GM23248 (cell line): ENCODE measurements around the gene SDF2L1. TPM values are rescaled to one million over a fixed set of nuclear protein-coding genes. Genes with fewer than 3 reads are reported as not detected.
A peak's percentile ranks its signal among the peaks of the same experiment; 100 is the strongest.

Experiments
- DNase-seq: peaks from one replicate; pipeline ENCODE4 v3.0.0-alpha.2; 2015
- H2AFZ ChIP-seq: fragments of 200-600 bp; sonication (generic); 2 replicates; pipeline ENCODE4 v1.6.1; 2016; ENCODE audit warnings: antibody characterized with exemption
- H3F3A ChIP-seq: fragments of 200-600 bp; sonication (generic); 2 replicates; pipeline ENCODE4 v1.6.1; 2016; ENCODE audit warnings: mild to moderate bottlenecking, antibody characterized with exemption, mixed run types; ENCODE audit not compliant: insufficient read depth
- H3K27ac ChIP-seq: fragments of 200-600 bp; sonication (generic); 2 replicates; pipeline ENCODE4 v1.5.1; 2016; ENCODE audit warnings: mild to moderate bottlenecking
- H3K27me3 ChIP-seq: fragments of 200-600 bp; sonication (generic); replicated peaks from 2 replicates; pipeline ENCODE4 v1.6.1; 2016; ENCODE audit warnings: mild to moderate bottlenecking; ENCODE audit not compliant: insufficient read depth
- H3K36me3 ChIP-seq: fragments of 200-600 bp; sonication (generic); 2 replicates; pipeline ENCODE4 v1.6.1; 2016; ENCODE audit warnings: low read depth, mild to moderate bottlenecking
- H3K4me1 ChIP-seq: fragments of 200-600 bp; sonication (generic); 2 replicates; pipeline ENCODE4 v1.6.1; 2016; ENCODE audit warnings: mild to moderate bottlenecking; ENCODE audit not compliant: insufficient read depth
- H3K4me2 ChIP-seq: fragments of 200-600 bp; sonication (generic); one replicate; pipeline ENCODE4 v1.6.1; 2016; ENCODE audit warnings: mild to moderate bottlenecking; ENCODE audit not compliant: unreplicated experiment
- H3K4me3 ChIP-seq: fragments of 200-600 bp; sonication (generic); 2 replicates; pipeline ENCODE4 v1.5.1; 2016; ENCODE audit warnings: mild to moderate bottlenecking
- H3K79me2 ChIP-seq: fragments of 200-600 bp; sonication (generic); 2 replicates; pipeline ENCODE4 v1.6.1; 2016; ENCODE audit warnings: mild to moderate bottlenecking; ENCODE audit not compliant: insufficient read depth
- H3K9ac ChIP-seq: fragments of 200-600 bp; sonication (generic); 2 replicates; pipeline ENCODE4 v1.6.1; 2016; ENCODE audit warnings: mild to moderate bottlenecking
- H3K9me2 ChIP-seq: fragments of 200-600 bp; sonication (generic); 2 replicates; pipeline ENCODE4 v1.6.1; 2016; ENCODE audit warnings: mixed run types, mild to moderate bottlenecking, moderate library complexity; ENCODE audit not compliant: insufficient read depth
- H3K9me3 ChIP-seq: fragments of 200-600 bp; sonication (generic); one replicate; pipeline ENCODE4 v1.6.1; 2017; ENCODE audit warnings: low read depth
- H4K20me1 ChIP-seq: fragments of 200-600 bp; sonication (generic); 2 replicates; pipeline ENCODE4 v1.6.0; 2016; ENCODE audit not compliant: insufficient read depth
- EZH2 ChIP-seq: fragments of 200-600 bp; sonication (generic); IDR thresholded peaks from 2 replicates; pipeline ENCODE4 v1.6.1; 2018; ENCODE audit warnings: antibody characterized with exemption, mild to moderate bottlenecking; ENCODE audit not compliant: insufficient read depth, poor library complexity, severe bottlenecking
- EZH2phosphoT487 ChIP-seq: fragments of 200-600 bp; sonication (generic); IDR thresholded peaks from 2 replicates; pipeline ENCODE4 v1.6.1; 2018; ENCODE audit warnings: antibody characterized with exemption, moderate library complexity, mild to moderate bottlenecking, low read depth; ENCODE audit not compliant: insufficient read depth
- WGBS, 2 experiments: methylation state at CpG; one replicate each; pipeline ENCODE4 v1.1.6; 2015 to 2017; ENCODE audit warnings: low lambda C conversion rate in 2 of 2, low coverage in 1 of 2; ENCODE audit errors: missing lambda C conversion rate in 2 of 2; 5-methylcytosine and 5-hydroxymethylcytosine counted together
- in situ Hi-C: fragments of 300-500 bp; cut with MboI; formaldehyde crosslinking; loops from 2 replicates; pipeline ENCODE4 v1.15.0; 2020
- polyA plus RNA-seq: library from polyadenylated mRNA; unstranded; fragments of >200 nt; fragmentation: Nextera tagmentation; extraction: Ambion mirVana; gene quantifications from 2 replicates; pipeline ENCODE4 v1.2.1, GENCODE V29; 2016
- total RNA-seq: library from RNA; depleted of rRNA; stranded (reverse); fragments of >200 nt; shearing (Covaris generic); gene quantifications from 2 replicates; pipeline ENCODE4 v1.2.3, GENCODE V29; 2014

SDF2L1 gene
- total and polyA plus RNA-seq, 2 experiments from 2014 or later: 33.9 to 37.2 TPM

GRCh38 chr22:21632237-21632895, 9.7 kb upstream of the SDF2L1 start, which contains the start of gene CCDC116:
Gene CCDC116, plus strand, starts transcription at chr22:21632760. Its CDS starts 422 bp downstream, at chr22:21633182.
- TF ChIP-seq EZH2: no peak
- no peak within 1 kb of the TSS for H2AFZ ChIP-seq
- DNase-seq: no peak
- no peak within 1 kb of the TSS for H3K9ac ChIP-seq
- no peaks in the 10 kb centered on the region for H3K27me3 ChIP-seq
- peaks cover 11% of the 10 kb centered on the region for H3K79me2 ChIP-seq
- H3F3A ChIP-seq: peaks cover 3% of the 10 kb centered on the region; the same call in 1 of the 2 replicates
- H3K9me2 ChIP-seq: no peaks in the 10 kb centered on the region
- in situ Hi-C loops: loop anchor here (25.0 kb wide), 1 partner anchor 170 kb away; the partner anchor contains the start of gene TMEM191C
- H3K4me2 ChIP-seq: no peak within 1 kb of the TSS
- H3K4me3 ChIP-seq: no peak within 1 kb of the TSS
- no peaks in the 10 kb centered on the region for H4K20me1 ChIP-seq
- H3K4me1 ChIP-seq: no peaks in the 10 kb centered on the region
- H3K9me3 ChIP-seq: no peaks in the 10 kb centered on the region
- H3K27ac ChIP-seq: no peak within 1 kb of the TSS
- 83 to 87% methylated on average over 27 of the region's 27 CpGs for WGBS, 2 experiments
- H3K36me3 ChIP-seq: no peaks in the 10 kb centered on the region

GRCh38 chr22:21632931-21633330, 9.2 kb upstream of the SDF2L1 start:
- Histone ChIP-seq H3K79me2 (peaks cover 5% of the 10 kb centered on the region), H3K27me3 (no peaks in the 10 kb centered on the region), H3K9me3 (no peaks in the 10 kb centered on the region), H3K4me1 (no peaks in the 10 kb centered on the region), H3K9me2 (no peaks in the 10 kb centered on the region), H3K27ac (no peak overlapping the region), H2AFZ (no peak overlapping the region), H3K4me2 (no peak overlapping the region), H3K36me3 (no peaks in the 10 kb centered on the region), H3K4me3 (no peak overlapping the region), H3F3A (peaks cover under 1% of the 10 kb centered on the region; the same call in 1 of the 2 replicates), H4K20me1 (no peaks in the 10 kb centered on the region), H3K9ac (no peak overlapping the region)
- WGBS, 2 experiments: 84 to 87% methylated on average over 16 to 18 of the region's 18 CpGs
- in situ Hi-C loops: loop anchor here (25.0 kb wide), 1 partner anchor 171 kb away; the partner anchor contains the start of gene TMEM191C
- TF ChIP-seq EZH2phosphoT487: no peak
- TF ChIP-seq EZH2: no peak
- no peak for DNase-seq

- TF ChIP-seq EZH2 (no peak), EZH2phosphoT487 (no peak)
- in situ Hi-C loops: loop anchor here (25.0 kb wide), 1 partner anchor 171 kb away; the partner anchor contains the start of gene TMEM191C
- WGBS, 2 experiments: 67 to 73% methylated on average over 4 of the region's 4 CpGs
- Histone ChIP-seq H3K9ac (no peak overlapping the region), H3K27me3 (no peaks in the 10 kb centered on the region), H2AFZ (no peak overlapping the region), H3K9me3 (no peaks in the 10 kb centered on the region), H3K79me2 (no peaks in the 10 kb centered on the region), H3K4me1 (no peaks in the 10 kb centered on the region), H3K4me2 (no peak overlapping the region), H3F3A (no peaks in the 10 kb centered on the region), H3K27ac (no peak overlapping the region), H3K36me3 (no peaks in the 10 kb centered on the region), H4K20me1 (no peaks in the 10 kb centered on the region), H3K4me3 (no peak overlapping the region), H3K9me2 (no peaks in the 10 kb centered on the region)
- DNase-seq: peak; percentile 22
These were observed 8.6 kb upstream of the SDF2L1 start for GRCh38 chr22:21633481-21633880.

- H3K79me2 ChIP-seq: no peaks in the 10 kb centered on the region
- WGBS, 2 experiments: 96% methylated on average over 14 to 16 of the region's 16 CpGs
- H3K27ac ChIP-seq: no peak overlapping the region
- no peak overlapping the region for H3K4me3 ChIP-seq
- H3K9me3 ChIP-seq: no peaks in the 10 kb centered on the region
- H3K4me1 ChIP-seq: no peaks in the 10 kb centered on the region
- H3K9me2 ChIP-seq: no peaks in the 10 kb centered on the region
- H3K36me3 ChIP-seq: no peaks in the 10 kb centered on the region
- no peaks in the 10 kb centered on the region for H4K20me1 ChIP-seq
- no peak for DNase-seq
- no peak overlapping the region for H3K9ac ChIP-seq
- TF ChIP-seq EZH2 (no peak), EZH2phosphoT487 (no peak)
- no peak overlapping the region for H3K4me2 ChIP-seq
- in situ Hi-C loops: loop anchor here (25.0 kb wide), 1 partner anchor 172 kb away; the partner anchor contains the start of gene TMEM191C
- H2AFZ ChIP-seq: no peak overlapping the region
- no peaks in the 10 kb centered on the region for H3K27me3 ChIP-seq
- no peaks in the 10 kb centered on the region for H3F3A ChIP-seq
These were observed 8.0 kb upstream of the SDF2L1 start for GRCh38 chr22:21634081-21634480.
